ENCODE data around the gene UBR4.

UBR4 gene

GRCh38 chr1:19058476-19058797 is 151.6 kb downstream of the UBR4 start:
- no peak overlapping the region for H2AFZ ChIP-seq (ENCODE audit: low read depth, low read length)
- no peaks in the 10 kb centered on the region for H4K20me1 ChIP-seq (ENCODE audit: insufficient read depth, low read length)
- H3K27me3 ChIP-seq (ENCODE audit: low read depth, low read length): no peaks in the 10 kb centered on the region
- no peaks in the 10 kb centered on the region for H3K4me1 ChIP-seq (ENCODE audit: low read length)
- TF ChIP-seq, protein P1, sequence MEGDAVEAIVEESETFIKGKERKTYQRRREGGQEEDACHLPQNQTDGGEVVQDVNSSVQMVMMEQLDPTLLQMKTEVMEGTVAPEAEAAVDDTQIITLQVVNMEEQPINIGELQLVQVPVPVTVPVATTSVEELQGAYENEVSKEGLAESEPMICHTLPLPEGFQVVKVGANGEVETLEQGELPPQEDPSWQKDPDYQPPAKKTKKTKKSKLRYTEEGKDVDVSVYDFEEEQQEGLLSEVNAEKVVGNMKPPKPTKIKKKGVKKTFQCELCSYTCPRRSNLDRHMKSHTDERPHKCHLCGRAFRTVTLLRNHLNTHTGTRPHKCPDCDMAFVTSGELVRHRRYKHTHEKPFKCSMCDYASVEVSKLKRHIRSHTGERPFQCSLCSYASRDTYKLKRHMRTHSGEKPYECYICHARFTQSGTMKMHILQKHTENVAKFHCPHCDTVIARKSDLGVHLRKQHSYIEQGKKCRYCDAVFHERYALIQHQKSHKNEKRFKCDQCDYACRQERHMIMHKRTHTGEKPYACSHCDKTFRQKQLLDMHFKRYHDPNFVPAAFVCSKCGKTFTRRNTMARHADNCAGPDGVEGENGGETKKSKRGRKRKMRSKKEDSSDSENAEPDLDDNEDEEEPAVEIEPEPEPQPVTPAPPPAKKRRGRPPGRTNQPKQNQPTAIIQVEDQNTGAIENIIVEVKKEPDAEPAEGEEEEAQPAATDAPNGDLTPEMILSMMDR (IDR thresholded peaks at IDR 0.05; ENCODE audit: low read depth, low read length): no peak
- no peak for TF ChIP-seq EZH2phosphoT487 (IDR thresholded peaks at IDR 0.05; ENCODE audit: low read depth)
- H3K9ac ChIP-seq (ENCODE audit: low read length): no peak overlapping the region
- no peaks in the 10 kb centered on the region for H3K36me3 ChIP-seq (replicated peaks; ENCODE audit: low read depth, low read length)
- H3K27ac ChIP-seq (ENCODE audit: low read length): no peak overlapping the region
- H3K4me3 ChIP-seq (ENCODE audit: low read length): no peak overlapping the region
- no peak overlapping the region for H3K4me2 ChIP-seq (ENCODE audit: low read length)
- H3K79me2 ChIP-seq (ENCODE audit: low read length): no peaks in the 10 kb centered on the region
- no peaks in the 10 kb centered on the region for H3K9me3 ChIP-seq (ENCODE audit: insufficient read depth, low read length)

DNA sequence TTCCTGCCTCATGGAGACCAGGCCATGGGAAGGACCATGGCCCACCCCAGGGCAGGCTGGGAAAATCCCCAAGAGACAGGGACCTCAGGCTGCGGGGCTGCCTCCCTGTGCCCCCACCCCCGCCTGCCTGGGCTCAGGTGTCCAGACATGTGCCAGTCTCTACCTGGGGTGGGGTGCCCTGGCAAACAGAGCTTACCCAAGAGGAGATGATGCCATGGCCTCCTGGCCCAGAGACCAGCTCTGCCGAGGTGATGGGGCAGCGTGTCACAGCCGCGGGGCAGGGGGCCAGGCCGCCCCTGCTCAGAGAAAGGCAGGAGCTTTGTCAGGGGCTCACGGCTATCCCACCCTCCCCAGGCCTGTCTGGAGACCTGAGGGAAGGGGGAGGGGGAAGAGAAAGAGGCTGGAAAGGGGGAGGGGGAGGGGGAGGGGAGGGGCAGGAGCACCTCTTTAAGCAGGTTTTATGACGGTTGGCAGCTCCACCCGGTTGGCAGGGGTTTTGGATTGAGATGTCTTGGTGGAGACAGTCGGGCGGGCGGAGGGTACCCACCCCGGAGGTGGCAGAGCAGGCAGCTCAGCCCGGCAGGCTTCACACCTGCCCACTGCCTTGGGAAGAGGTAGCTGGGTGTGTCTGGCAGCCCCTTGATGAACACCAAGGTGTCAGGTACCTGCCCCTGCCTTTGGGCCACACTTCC is 152.1 kb downstream of the UBR4 start:
- Histone ChIP-seq H3K9me3 (ENCODE audit: insufficient read depth, low read length) (no peaks in the 10 kb centered on the region), H3K4me1 (ENCODE audit: low read length) (no peaks in the 10 kb centered on the region), H3K9ac (ENCODE audit: low read length) (no peak overlapping the region), H3K27ac (ENCODE audit: low read length) (no peak overlapping the region), H2AFZ (ENCODE audit: low read depth, low read length) (no peak overlapping the region), H4K20me1 (ENCODE audit: insufficient read depth, low read length) (no peaks in the 10 kb centered on the region), H3K79me2 (ENCODE audit: low read length) (no peaks in the 10 kb centered on the region), H3K36me3 (replicated peaks; ENCODE audit: low read depth, low read length) (no peaks in the 10 kb centered on the region), H3K27me3 (ENCODE audit: low read depth, low read length) (no peaks in the 10 kb centered on the region), H3K4me3 (ENCODE audit: low read length) (no peak overlapping the region), H3K4me2 (ENCODE audit: low read length) (no peak overlapping the region)
- TF ChIP-seq, protein P1 (IDR thresholded peaks at IDR 0.05; ENCODE audit: low read depth, low read length): no peak
- TF ChIP-seq EZH2phosphoT487 (IDR thresholded peaks at IDR 0.05; ENCODE audit: low read depth): no peak

DNA sequence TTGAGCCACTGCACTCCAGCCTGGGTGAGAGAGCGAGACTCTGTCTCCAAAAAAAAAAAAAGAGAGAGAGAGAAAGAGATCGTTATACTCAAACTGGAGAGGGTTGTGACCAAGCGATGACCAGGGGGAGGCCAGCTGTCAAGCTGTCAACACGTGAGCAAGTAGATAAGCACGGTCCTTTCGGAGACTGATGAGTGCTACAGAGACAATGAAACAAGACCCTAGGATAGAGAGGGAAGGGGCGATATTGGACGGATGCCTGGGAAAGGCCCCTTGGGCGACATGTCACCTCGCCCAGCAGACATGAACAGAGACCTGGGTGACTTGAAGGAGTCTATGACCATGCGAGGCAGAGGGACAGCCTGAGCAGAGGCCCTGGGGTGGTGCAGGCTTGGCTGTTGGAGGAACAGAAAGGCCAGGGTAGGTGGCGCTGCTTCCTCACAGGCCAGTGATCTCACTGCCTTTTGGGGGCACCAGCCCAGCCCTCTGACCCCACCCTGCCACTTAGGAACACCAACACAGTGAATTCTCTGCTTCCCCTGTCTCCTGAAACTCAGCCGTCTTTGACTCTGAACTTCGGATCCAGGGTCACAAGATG is 152.8 kb downstream of the UBR4 start:
- no peak overlapping the region for H3K27ac ChIP-seq (ENCODE audit: low read length)
- no peaks in the 10 kb centered on the region for H3K9me3 ChIP-seq (ENCODE audit: insufficient read depth, low read length)
- H3K4me1 ChIP-seq (ENCODE audit: low read length): no peaks in the 10 kb centered on the region
- H3K36me3 ChIP-seq (replicated peaks; ENCODE audit: low read depth, low read length): no peaks in the 10 kb centered on the region
- H3K4me2 ChIP-seq (ENCODE audit: low read length): no peak overlapping the region
- no peaks in the 10 kb centered on the region for H3K27me3 ChIP-seq (ENCODE audit: low read depth, low read length)
- no peaks in the 10 kb centered on the region for H4K20me1 ChIP-seq (ENCODE audit: insufficient read depth, low read length)
- H2AFZ ChIP-seq (ENCODE audit: low read depth, low read length): no peak overlapping the region
- no peak overlapping the region for H3K4me3 ChIP-seq (ENCODE audit: low read length)
- no peak for TF ChIP-seq EZH2phosphoT487 (IDR thresholded peaks at IDR 0.05; ENCODE audit: low read depth)
- TF ChIP-seq, protein P1 (IDR thresholded peaks at IDR 0.05; ENCODE audit: low read depth, low read length): no peak
- H3K9ac ChIP-seq (ENCODE audit: low read length): no peak overlapping the region
- no peaks in the 10 kb centered on the region for H3K79me2 ChIP-seq (ENCODE audit: low read length)

DNA sequence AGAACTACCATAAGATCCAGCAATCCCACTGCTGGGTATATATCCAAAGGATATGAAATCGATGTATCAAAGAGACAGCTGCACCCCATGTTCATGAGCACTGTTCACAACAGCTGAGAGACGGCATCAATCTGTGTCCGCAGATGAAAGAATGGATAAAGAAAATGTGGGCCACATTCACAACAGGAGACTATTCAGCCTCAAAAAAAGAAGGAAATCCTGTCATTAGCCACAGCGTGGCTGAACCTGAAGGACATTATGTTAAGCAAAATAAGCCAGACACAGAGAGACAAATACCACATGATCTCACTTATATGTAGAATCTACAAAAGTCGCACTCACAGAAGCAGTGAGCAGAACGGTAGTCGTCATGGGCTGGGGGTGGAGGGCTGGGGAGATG is 154.4 kb downstream of the UBR4 start:
- TF ChIP-seq EZH2phosphoT487 (IDR thresholded peaks at IDR 0.05; ENCODE audit: low read depth): no peak
- TF ChIP-seq, protein P1 (IDR thresholded peaks at IDR 0.05; ENCODE audit: low read depth, low read length): no peak
- H2AFZ ChIP-seq (ENCODE audit: low read depth, low read length): no peak overlapping the region
- no peak overlapping the region for H3K27ac ChIP-seq (ENCODE audit: low read length)
- no peaks in the 10 kb centered on the region for H3K27me3 ChIP-seq (ENCODE audit: low read depth, low read length)
- H3K9ac ChIP-seq (ENCODE audit: low read length): no peak overlapping the region
- no peaks in the 10 kb centered on the region for H3K9me3 ChIP-seq (ENCODE audit: insufficient read depth, low read length)
- H3K4me2 ChIP-seq (ENCODE audit: low read length): no peak overlapping the region
- H3K79me2 ChIP-seq (ENCODE audit: low read length): no peaks in the 10 kb centered on the region
- H3K4me1 ChIP-seq (ENCODE audit: low read length): no peaks in the 10 kb centered on the region
- no peak overlapping the region for H3K4me3 ChIP-seq (ENCODE audit: low read length)
- H3K36me3 ChIP-seq (replicated peaks; ENCODE audit: low read depth, low read length): no peaks in the 10 kb centered on the region
- no peaks in the 10 kb centered on the region for H4K20me1 ChIP-seq (ENCODE audit: insufficient read depth, low read length)

Data from OCI-LY3 (cell line).